BJ (cell line): Measurements from ENCODE around the gene LRMDA. TPM values are rescaled to one million over a fixed set of nuclear protein-coding genes. Genes with fewer than 3 reads are reported as not detected.

Source experiments
- CTCF ChIA-PET: fragments of 350-600 bp; formaldehyde crosslinking; extraction: SDS; loops from one replicate; lab custom pipeline; 2021; ENCODE audit warnings: antibody characterized with exemption, inconsistent platforms; lab: Yijun Ruan, JAX
- POLR2A ChIA-PET: fragments of 300-600 bp; sonication (Branson Sonifier 250); formaldehyde crosslinking; extraction: SDS; loops from one replicate; lab custom pipeline; 2021; ENCODE audit warnings: antibody characterized with exemption; lab: Charles Lee
- DNase-seq: peaks from one replicate; pipeline ENCODE4 v3.0.0-alpha.2; 2011; ENCODE audit warnings: low read depth
- H3K27me3 ChIP-seq: 2 replicates; pipeline ENCODE4 v1.6.0; 2011; ENCODE audit warnings: low read length; ENCODE audit not compliant: control insufficient read depth, insufficient read depth
- H3K36me3 ChIP-seq: 2 replicates; pipeline ENCODE4 v1.5.1; 2011; ENCODE audit warnings: low read length; ENCODE audit not compliant: control insufficient read depth, insufficient read depth
- H3K4me3 ChIP-seq: 2 replicates; pipeline ENCODE4 v1.5.1; 2011; ENCODE audit warnings: low read depth, mild to moderate bottlenecking, control low read depth, low read length
- CTCF ChIP-seq: IDR thresholded peaks from 2 replicates; pipeline ENCODE4 v1.5.1; 2011; ENCODE audit warnings: low read depth, mild to moderate bottlenecking, control low read depth, inconsistent platforms, low read length, moderate library complexity; ENCODE audit not compliant: insufficient read depth
- polyA plus RNA-seq: library from polyadenylated mRNA; depleted of rRNA; stranded (reverse); fragments of >200 nt; gene quantifications from 2 replicates; pipeline ENCODE4 v1.2.3, GENCODE V29; 2011

LRMDA gene
- polyA plus RNA-seq, 1 experiment, result not detected

GRCh38 chr10:75654772-75655171 is 223.3 kb downstream of the LRMDA start:
- POLR2A ChIA-PET, result no interaction called here
- H3K27me3 ChIP-seq, result no peaks in the 10 kb centered on the region; the same call in 1 of the 2 replicates
- no peak for TF ChIP-seq CTCF
- CTCF ChIA-PET, result no interaction called here
- no peak for DNase-seq
- no peak overlapping the region for H3K4me3 ChIP-seq
- no peaks in the 10 kb centered on the region for H3K36me3 ChIP-seq

GRCh38 chr10:75655791-75656451 is 224.5 kb downstream of the LRMDA start:
- ChIA-PET POLR2A (no interaction called here), CTCF (no interaction called here)
- no peak for DNase-seq
- no peak for TF ChIP-seq CTCF
- Histone ChIP-seq H3K4me3 (no peak overlapping the region), H3K36me3 (no peaks in the 10 kb centered on the region), H3K27me3 (no peaks in the 10 kb centered on the region; the same call in 1 of the 2 replicates)

- no peak for TF ChIP-seq CTCF
- H3K36me3 ChIP-seq, result no peaks in the 10 kb centered on the region
- DNase-seq, result no peak
- H3K4me3 ChIP-seq, result no peak overlapping the region
- no peaks in the 10 kb centered on the region; the same call in 1 of the 2 replicates for H3K27me3 ChIP-seq
- POLR2A ChIA-PET, result no interaction called here
- CTCF ChIA-PET, result no interaction called here
Measured at GRCh38 chr10:75657351-75657750, 225.9 kb downstream of the LRMDA start.

GRCh38 chr10:75658036-75658435 is 226.6 kb downstream of the LRMDA start:
- H3K27me3 ChIP-seq, result no peaks in the 10 kb centered on the region
- no peaks in the 10 kb centered on the region for H3K36me3 ChIP-seq
- CTCF ChIA-PET, result no interaction called here
- H3K4me3 ChIP-seq, result no peak overlapping the region
- no peak for TF ChIP-seq CTCF
- no peak for DNase-seq
- POLR2A ChIA-PET, result no interaction called here

GRCh38 chr10:75658496-75658895 is 227.1 kb downstream of the LRMDA start:
- no peak for DNase-seq
- no peaks in the 10 kb centered on the region for H3K27me3 ChIP-seq
- CTCF ChIA-PET, result no interaction called here
- no peaks in the 10 kb centered on the region for H3K36me3 ChIP-seq
- H3K4me3 ChIP-seq, result no peak overlapping the region
- TF ChIP-seq CTCF, result no peak
- POLR2A ChIA-PET, result no interaction called here
